HT1080 (cell line): Measurements from ENCODE around the gene MRPL14. TPM values are rescaled to one million over a fixed set of nuclear protein-coding genes. Genes with fewer than 3 reads are reported as not detected.
A peak's percentile ranks its signal among the peaks of the same experiment; 100 is the strongest.
"Not testable (repeated sequence)": the region's sequence is repeated elsewhere in the genome, so short reads cannot be mapped to it uniquely, and the experiment has no call there.

Experiments used
- DNase-seq: peaks from one replicate; pipeline ENCODE4 v3.0.0-alpha.2; 2015; ENCODE audit warnings: low read depth
- total RNA-seq: library from RNA; depleted of rRNA; stranded (reverse); fragments of >200 nt; shearing (Covaris generic); gene quantifications from 2 replicates; pipeline ENCODE4 v1.2.3, GENCODE V29; 2014

The MRPL14 gene
- total RNA-seq, 1 experiment from 2014 or later = 98.1 TPM

DNA sequence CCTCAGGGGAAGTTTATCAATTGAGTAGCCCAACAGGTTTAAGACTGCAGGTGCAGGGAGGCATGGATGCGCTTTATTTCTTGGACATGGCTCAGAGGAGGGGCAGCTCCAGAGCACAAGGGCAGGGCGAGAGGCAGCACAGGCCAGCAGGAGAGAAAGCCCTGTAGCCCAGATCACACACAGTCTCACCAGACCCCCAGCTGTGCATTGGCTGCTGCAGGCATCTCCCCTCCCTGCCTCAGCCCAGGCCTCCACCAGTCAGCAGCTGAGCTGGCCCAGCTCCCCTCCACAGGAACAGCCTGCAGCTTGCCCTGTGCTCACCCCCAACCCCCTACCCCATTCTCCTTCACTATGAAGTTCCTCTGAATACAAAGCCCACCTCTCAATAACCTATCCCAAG lies 24.7 kb downstream of the MRPL14 start:
- no peak for DNase-seq

DNA sequence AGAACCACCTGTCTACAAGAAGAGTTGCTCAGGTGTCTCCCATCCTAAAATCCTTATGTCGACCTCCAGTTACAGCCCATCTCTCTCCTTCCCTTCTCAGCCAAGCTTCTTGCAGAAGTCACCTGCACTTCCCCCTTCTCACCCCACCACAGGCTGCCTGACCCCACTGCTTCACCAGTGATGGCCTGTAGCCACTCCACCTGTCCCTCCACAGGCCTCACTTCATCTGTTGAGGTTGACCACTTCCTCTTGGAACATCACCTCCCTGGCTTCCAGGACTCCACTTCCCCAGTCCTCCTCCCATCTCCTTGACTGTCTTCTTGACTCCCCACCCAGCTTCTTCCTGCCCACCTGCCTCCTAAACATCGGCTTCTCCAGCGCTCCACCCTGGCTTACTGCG lies 25.4 kb downstream of the MRPL14 start:
- DNase-seq = no peak

DNA sequence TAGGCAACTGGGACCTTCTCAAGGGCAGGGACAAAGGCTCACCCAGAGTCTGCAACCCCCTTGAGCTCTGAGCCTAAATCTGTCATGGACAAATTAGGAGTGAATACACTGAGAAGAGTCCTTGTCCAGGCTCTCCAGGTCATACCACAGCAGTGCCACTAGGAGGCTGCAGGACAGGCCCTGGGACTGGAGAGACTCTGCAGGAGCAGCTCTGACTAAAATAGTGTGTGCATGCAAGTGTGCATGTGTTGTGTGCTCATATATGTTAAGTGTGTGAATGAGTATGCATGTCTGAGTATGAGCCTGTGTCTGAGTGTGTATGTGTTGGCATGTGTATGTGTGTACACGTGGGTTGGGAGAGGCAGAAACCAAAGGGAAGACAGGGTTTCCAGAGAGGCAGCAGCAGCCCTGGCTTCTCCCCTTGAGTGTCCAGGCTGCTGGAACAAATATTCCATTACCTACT lies 27.1 kb downstream of the MRPL14 start:
- no peak for DNase-seq

DNA sequence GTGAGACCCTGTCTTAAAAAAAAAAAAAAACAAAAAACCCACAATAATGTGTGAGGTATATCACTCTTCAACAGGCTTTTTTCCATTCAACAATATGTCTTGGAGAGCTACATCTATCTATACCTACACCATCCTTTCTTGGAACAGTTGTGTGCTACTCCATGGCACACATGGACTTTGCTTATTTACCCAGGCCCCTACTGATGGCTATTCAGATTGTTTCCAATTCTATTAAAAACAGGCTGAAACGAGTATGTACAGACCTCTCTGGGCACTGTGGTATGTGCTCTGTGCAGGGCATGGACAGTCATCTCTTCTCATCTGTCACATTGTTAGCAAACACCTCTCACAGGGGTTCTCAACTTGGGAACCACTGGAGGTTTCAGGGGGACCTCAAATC lies 28.1 kb downstream of the MRPL14 start:
- no peak for DNase-seq

DNA sequence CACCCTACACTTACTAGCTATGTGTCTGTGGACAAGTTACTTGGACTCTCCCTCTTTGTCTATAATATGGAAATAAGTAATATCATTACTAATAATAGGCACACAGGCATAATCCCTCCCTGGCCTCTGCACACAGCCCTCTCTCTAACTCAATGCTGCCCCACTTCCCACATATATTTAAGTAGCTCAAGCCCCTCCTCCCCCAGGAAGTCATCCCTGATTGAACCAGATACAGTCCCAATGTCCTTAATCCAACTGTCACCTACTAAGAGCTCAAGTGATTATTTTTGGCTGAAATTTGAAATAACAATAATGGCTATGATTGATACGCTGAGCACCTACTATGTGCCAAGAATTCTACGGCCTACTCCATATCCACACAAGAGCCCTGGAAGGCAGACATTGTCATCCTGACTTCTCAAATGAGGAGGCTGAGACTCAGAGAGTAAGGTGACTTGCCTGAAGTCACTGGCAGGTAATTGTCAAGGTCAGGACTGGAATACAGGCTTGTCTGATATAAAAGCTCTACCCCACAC lies 29.4 kb downstream of the MRPL14 start:
- no peak for DNase-seq

DNA sequence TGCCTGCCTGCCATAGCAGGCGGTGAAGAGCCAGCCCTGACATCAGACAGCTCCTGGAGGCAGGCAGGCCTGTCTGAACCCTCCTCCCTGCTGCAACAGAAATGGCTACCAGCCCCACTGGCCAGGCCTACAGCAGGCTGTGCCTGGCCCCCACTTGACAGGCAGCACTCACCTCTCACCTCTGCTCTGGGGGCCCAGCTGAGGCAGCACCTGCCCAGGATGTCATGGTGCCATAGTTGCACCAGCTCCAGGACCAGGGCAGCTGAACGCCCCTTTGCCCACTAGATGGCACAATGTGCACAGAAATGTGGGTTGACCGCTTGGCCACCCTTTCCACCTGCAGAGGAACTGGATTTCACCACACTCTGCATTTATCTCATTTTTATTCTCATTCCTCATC lies 30.6 kb downstream of the MRPL14 start:
- peak; percentile 68 for DNase-seq

DNA sequence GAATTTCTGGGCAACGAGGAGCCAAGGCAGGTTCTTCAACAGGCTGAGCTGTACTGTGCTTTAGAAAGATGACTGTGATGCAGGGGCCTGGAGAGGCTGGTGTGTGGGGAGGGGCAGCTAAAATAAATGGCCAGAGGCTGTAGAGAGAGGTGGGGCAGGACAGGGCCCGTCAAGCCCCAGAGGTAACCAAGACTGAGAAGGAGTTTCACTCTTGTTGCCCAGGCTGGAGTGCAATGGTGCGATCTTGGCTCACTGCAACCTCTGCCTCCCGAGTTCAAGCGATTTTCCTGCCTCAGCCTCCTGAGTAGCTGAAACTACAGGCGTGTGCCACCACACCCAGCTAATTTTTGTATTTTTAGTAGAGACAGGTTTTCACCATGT lies 32.0 kb downstream of the MRPL14 start:
- not testable (repeated sequence) for DNase-seq

DNA sequence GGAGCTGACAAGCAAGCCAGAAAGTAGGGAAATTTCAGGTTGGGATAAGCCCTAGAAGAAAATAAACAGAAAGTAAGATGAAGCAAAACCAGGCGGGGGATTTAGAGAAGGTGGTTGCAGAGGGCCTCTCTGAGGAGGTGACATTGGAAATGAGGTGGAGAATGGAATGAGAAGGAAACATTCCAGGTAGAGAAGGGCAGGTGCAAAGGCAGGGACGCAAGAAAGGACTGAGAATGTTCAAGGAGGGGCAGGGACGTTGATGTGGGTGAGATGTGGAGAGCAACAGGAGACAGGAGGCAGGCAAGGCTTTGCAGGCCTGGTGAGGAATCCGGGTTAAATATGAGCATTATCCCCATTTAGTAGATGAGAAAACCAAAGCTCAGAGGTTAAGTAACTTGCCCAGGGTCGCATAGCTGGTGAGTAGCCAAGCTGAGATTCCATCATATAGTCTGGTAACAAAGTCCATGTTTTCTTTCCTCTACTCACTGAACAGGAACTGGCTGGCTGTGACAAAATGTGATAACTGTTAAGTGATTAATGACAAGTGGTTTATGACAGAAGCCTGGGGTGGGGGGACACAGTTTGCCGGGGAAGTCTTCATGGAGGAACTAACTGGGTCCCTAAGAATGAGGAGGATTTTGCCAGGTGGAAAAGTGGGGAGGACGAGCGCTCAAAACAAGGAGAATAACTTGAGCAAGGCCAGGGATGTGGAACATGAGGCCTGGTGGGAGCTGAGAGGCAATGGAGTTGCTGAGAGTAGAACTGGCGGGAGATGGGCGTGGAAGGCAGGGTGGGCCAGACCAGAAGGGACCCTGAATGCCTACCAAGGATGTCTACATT lies 32.6 kb downstream of the MRPL14 start:
- DNase-seq = no peak

DNA sequence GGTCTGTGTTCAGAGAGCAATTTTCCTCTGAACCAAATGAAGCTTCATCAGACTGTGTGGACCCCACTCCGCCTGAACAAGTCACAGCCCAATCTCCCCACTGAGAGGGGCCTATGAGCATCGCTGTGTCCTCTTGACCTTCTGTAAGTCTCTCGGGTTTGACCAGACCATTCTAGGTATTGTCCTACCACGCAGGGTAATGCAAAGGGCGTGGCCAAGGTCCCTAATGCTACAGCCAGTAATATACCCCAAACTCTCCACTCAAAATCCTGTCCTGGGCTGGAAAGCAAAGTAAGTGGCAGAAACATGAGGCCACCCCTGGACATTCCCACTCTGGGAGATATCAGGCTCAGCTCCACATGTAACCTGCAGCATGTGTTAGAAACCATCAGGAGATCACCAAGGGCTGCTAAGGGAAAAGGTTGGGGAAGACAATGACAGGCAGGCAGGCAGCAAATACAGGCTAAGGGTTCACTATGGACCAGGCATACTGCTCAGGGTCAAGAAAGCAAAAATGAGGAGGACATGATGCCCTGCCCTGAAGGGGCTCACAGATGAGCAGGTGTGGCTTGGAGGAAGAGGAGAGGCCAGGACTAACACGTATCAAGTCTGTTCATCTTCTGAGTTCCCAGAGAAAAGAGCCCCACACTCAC lies 33.4 kb downstream of the MRPL14 start:
- DNase-seq = no peak

DNA sequence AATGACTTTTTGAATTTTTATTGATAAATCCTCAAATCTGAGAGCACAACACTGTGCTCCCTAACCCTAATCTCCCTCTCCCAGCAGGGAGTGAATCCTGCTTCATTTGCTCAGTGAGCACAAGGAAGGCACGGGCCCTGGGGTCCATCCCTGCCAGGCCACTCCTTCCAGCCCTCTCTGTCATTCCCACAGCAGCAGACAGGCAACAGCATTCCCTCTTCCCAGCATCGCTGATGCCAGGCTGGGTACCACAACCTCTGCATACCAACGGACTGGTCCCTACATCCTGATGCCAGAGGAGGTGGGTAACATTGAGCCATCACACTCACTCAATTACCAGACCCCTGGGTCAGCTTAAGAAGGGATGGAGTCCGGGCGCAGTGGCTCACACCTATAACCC lies 34.2 kb downstream of the MRPL14 start:
- no peak for DNase-seq

DNA sequence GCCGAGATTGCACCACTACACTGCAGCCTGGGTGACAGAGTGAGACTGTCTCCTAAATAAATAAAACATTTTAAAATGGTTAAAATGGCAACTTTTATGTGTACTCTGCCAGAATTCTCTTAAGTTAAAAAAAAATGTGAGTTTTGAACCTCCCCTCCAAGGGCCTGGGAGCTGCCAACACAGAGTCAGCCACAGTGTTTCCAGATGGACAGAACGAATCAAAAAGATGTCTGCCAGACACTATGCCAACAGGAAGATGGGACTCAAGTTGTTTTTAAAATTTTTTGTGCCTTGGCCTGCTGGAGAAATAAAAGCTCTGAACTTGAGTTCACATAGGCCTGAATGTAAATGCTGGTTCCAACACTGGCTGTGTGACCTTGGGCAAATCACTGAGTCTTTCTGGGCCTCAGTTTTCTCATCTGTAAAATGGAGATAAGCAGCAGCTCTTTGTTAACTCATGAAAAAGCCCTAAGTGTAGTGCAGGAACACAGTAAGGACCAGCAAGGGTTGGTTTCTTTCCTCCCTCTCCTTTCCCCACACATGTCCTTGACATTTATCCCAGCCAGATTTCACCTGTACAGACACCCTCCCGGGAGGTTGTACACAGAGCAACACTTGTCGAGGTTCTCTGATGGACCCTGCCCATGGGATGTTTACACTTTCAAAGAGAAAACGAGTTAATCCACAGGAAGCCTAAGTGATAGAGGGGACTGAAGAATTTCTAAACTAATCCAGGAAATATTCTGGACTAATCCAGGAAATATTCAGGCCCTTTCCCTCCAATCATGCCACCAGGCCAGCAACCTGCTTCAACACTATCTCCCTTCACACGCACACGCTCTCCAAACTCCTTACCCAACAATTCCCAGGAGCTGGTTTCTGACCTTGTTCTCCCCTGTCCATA lies 35.0 kb downstream of the MRPL14 start:
- no peak for DNase-seq

DNA sequence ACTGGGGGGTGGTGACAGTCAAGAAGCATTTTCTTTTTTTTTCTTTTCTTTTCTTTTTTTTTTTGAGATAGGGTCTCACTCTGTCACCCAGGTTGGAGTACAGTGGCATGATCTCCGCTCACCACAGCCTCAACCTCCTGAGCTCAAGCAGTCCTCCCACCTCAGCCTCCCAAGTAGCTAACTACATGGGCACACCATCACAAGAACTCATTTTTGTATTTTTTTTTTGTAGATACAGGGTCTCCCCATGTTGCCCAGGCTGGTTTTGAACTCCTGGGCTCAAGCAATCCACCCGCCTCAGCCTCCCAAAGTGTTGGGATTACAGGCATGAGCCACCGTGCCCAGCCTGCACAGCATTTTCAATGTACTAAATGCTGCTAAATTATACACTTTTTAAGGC lies 35.9 kb downstream of the MRPL14 start:
- not testable (repeated sequence) for DNase-seq

DNA sequence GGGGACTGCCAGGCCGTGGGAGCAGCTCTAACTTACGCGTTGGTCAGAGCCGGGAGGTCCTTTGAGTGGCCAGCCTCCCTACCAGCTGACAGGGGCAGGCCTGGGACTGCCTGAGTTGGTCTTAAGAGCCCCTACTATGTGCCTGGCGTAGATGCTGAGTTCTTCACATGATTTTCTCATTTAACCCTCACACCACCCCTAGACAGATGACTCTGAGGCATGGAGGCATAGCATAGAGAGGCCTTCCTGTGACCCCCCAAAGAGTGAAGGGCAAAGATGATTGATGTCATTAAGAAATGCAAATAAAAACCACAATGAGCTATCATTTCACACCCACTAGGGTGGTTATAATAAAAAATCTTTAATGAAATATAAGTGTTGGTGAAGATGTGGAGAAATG lies 36.8 kb downstream of the MRPL14 start:
- no peak for DNase-seq

DNA sequence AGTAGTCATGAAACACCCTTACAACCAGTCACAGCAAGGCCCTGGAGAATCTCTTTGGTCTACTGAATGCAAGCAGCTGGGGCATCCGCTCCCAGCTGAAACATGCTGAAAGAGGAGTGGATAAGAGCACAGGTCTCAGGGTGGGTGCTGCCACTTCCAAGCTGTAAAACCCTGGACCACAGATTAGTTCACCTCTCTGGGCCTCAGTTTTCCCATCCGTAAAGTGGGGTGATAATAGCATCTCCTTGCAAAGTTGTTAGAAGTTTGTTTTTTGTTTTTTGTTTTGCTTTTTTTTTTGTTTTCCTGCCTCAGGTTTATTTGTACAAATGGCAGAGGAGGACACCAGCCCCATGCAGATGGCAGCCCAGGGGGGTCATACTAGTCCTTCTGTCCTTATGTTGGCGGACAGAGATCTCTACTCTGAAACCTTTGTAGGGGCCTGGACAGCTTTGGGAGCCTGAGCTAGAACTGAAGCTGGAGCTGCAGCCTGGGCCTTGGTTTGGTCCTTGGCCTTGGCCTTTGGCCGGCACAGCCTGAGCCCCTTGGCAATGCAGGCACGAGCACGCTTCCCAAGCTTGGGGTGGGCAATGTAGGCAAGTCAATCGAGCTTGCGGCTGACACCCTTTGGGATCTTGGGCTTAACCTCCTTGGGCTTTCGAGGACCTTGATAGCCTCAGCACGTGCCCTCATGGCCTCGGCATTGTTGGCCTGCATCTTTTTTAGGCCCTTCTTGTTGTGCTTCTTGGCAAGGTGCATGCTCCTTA lies 38.2 kb downstream of the MRPL14 start:
- DNase-seq = no peak

DNA sequence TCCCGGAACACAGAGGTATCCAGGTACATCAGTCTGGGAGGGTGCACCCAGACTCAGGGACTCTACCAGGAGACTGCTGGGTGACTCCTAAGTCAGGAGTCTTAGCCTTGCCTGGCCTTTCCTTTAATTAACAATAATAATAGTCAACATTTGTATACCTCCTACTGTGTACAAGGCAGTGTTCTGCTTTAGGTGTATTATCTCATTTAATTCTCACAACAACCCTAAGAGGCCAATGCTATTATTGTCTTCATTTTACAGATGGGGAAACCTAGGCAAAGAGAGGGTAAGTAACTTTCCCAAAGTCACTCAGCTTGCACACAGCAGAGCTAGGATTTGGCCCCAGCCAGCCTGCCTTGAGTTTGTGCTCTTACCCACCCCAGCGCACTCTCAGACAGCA lies 39.6 kb downstream of the MRPL14 start:
- DNase-seq = no peak

DNA sequence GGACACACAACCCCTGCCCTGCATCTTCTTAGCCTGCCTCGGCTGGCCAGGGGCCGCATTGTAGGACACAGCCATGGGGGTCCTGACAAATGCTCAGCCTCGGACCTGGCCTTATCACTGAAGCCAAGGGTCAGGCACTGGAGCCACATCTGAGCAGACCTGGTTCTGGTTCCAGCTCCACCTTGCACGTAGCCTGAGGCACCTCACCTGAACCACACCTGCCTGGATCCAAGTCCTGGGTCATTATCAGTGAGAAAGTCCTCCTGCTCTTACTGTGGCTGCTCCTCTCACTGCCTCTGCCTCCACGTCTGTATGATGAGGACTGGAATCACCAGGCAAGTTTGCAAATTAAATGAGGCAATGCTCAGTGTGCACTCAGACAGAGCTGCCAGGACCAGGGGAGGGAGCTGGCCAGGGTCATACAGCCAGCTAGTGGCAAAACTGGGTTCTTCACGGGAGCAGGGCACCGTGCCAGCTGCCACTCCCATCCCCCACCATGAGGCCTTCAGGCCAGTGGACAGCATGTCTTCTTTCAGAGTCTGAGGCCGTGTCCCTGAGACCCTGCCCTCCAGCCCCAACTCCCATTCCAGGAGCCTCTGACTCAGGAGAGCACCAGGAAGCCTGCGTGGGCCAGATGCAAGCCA lies 40.2 kb downstream of the MRPL14 start:
- DNase-seq = no peak

DNA sequence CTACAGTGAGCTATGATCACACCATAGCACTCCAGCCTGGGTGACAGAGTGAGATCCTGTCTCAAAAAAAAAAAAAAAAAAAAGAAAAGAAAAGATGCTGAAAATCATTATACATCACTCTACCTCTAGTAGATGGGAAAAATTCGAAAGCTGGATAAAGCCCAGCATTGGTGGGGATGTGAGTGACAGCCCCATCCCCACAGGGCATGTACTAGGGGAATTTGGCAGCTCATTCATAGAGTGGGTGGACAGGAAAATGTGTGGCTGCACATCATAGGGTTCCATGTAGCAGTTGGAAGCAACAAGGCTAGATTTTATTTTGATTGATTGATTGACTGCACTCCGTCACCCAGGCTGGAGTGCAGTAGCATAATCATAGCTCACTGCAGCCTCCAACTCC lies 42.0 kb downstream of the MRPL14 start:
- no peak for DNase-seq

DNA sequence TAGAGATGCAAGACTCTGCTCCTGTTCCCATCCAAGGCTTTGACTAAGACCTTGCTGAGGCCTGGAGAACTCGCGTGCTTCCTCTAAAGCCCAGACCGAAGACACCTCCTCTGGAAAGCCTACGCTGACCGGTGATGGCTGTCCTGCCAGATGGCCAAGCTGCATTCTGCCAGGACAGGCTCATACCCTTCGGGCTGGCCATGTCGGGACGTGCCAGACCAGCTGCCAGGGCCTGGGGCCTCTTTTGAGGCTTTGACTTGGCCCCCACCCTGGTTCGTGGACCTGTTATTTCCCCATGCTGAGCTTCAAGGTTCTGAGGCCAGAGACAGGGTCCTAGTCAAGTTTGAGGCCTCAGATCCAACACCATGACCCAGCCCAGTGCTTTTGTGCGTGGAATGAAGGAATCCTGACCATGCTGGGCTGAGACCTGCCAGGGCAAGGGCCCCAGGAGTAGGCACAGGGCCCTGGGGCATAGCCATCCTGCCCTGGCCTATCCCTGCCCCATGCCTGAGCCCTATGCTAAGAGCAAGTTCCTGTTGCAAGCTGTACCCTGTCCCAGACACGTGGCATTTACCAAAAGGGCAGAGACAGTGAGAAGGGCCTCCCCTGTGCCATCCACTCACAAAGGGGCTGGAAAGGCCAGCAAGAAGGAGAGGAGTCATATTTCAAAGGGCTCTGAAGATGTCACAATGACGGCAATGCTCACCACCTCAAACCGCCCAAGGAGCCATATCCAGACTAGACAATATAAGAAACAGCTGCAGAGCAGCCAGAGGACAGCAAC lies 42.8 kb downstream of the MRPL14 start:
- DNase-seq = peak; percentile 34

DNA sequence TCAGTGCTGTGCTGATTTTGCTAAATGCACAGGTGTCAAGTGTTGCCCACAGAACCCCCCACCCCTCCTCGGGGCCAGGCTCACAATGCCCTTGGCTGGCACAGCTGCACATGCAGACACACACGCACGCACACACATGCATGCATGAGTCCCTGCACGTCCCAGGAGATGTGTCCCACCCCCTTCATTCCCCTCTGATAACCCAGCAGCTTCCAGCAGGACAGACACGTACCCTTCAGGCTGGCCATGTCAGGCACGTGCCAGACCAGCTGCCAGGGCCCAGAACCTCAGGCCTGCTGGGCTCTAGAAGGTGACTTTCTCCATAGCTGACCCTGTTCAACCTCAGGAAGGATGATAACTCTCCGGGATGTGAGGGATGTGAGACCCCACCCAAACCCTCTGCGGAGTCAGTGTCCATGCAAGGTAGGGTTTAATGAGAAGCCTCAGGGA lies 44.4 kb downstream of the MRPL14 start:
- DNase-seq = no peak
